Esophagus squamous epithelium (tissue), 4 donors: ENCODE data around the gene GLP2R.

Experiments
- POLR2A ChIP-seq, 4 donors: fragments of 450-650 bp; IDR thresholded peaks; one replicate each; pipeline ENCODE4 v1.6.1; 2017; ENCODE audit warnings: antibody characterized with exemption in 4 of 4, mild to moderate bottlenecking in 4 of 4, moderate library complexity in 3 of 4
- TF ChIP-seq, protein P1 (sequence below), 6 experiments: fragments of 450-650 bp in 4 of 6; fragments of 200-600 bp in 2 of 6; sonication (generic) in 2 of 6; IDR thresholded peaks; one replicate each; pipeline ENCODE4 v1.5.1; 2016 to 2019; ENCODE audit warnings: antibody characterized with exemption in 6 of 6, mild to moderate bottlenecking in 4 of 6, moderate library complexity in 4 of 6

DNA sequence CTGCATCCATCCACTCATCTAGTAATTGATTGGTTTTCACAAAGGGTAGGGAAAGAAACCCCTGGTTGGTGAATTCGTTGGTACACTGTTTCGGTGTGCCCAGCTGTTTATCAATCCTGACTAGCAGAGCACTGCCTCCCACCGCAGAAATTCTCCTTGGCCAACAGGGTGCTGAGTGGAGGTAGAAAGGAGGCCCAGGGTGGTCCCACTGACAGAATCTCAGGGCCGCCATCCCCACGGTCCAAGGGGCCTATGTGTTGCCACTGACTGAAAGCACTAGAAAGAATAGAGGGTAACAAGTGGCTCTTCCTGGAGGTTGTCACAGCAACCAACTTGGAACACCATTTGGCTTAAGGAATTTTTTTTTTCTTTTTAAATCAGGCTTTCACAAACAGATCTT lies 87.8 kb downstream of the GLP2R start:
- TF ChIP-seq, protein P1, sequence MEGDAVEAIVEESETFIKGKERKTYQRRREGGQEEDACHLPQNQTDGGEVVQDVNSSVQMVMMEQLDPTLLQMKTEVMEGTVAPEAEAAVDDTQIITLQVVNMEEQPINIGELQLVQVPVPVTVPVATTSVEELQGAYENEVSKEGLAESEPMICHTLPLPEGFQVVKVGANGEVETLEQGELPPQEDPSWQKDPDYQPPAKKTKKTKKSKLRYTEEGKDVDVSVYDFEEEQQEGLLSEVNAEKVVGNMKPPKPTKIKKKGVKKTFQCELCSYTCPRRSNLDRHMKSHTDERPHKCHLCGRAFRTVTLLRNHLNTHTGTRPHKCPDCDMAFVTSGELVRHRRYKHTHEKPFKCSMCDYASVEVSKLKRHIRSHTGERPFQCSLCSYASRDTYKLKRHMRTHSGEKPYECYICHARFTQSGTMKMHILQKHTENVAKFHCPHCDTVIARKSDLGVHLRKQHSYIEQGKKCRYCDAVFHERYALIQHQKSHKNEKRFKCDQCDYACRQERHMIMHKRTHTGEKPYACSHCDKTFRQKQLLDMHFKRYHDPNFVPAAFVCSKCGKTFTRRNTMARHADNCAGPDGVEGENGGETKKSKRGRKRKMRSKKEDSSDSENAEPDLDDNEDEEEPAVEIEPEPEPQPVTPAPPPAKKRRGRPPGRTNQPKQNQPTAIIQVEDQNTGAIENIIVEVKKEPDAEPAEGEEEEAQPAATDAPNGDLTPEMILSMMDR (IDR thresholded peaks at IDR 0.05): no peak
- no peak for TF ChIP-seq POLR2A (IDR thresholded peaks at IDR 0.05)
